ENCODE measurements around the gene JAG1. TPM values are rescaled to one million over a fixed set of nuclear protein-coding genes. Genes with fewer than 3 reads are reported as not detected.

The JAG1 gene
- total RNA-seq, 6 donors from 2014 or later: 37.7 to 57.4 (median 47.0) TPM

GRCh38 chr20:10667560-10668167 is 6.1 kb downstream of the JAG1 start:
- H3K27ac ChIP-seq: peak overlapping the region in 3 of 4 donors; percentile 59 to 76 (median 67)

GRCh38 chr20:10667077-10667401 is 6.8 kb downstream of the JAG1 start:
- no peaks in the 10 kb centered on the region for H3K27me3 ChIP-seq
- H3K4me1 ChIP-seq: peaks cover 54 to 87% (median 57%) of the 10 kb centered on the region in 4 donors
- DNase-seq (peak in 1 of 2 donors; percentile 84), ATAC-seq (ENCODE audit: low FRiP score in 2 of 2) (no peak)
- peak overlapping the region in 1 of 4 donors; percentile 12 for H3K4me3 ChIP-seq
- peak overlapping the region; percentile 55 to 76 (median 63) for H3K27ac ChIP-seq
- 40 to 93% methylated on average over 1 to 21 of the region's 21 CpGs for WGBS, 2 donors
- peaks cover 5 to 40% (median 12%) of the 10 kb centered on the region in 4 donors for H3K36me3 ChIP-seq
- H3K9me3 ChIP-seq: no peaks in the 10 kb centered on the region
- TF ChIP-seq CTCF (IDR thresholded peaks at IDR 0.05): no peak
- TF ChIP-seq POLR2A (IDR thresholded peaks at IDR 0.05): no peak
- peak; percentile 30 to 52 for TF ChIP-seq POLR2AphosphoS5 (IDR thresholded peaks at IDR 0.05)
- TF ChIP-seq EP300 (IDR thresholded peaks at IDR 0.05): no peak

More at GRCh38 chr20:10667560-10668167, 6.1 kb downstream of the JAG1 start:
- WGBS, 2 donors: 76 to 91% methylated on average over 6 of the region's 6 CpGs
- no peak for ATAC-seq (ENCODE audit: low FRiP score in 2 of 2)
- DNase-seq: no peak
- TF ChIP-seq POLR2A (IDR thresholded peaks at IDR 0.05) (no peak), EP300 (IDR thresholded peaks at IDR 0.05) (no peak), CTCF (IDR thresholded peaks at IDR 0.05) (no peak), POLR2AphosphoS5 (IDR thresholded peaks at IDR 0.05) (no peak)
- Histone ChIP-seq H3K9me3 (no peaks in the 10 kb centered on the region), H3K27me3 (no peaks in the 10 kb centered on the region), H3K4me3 (peak overlapping the region in 1 of 4 donors; percentile 12), H3K36me3 (peaks cover 5 to 34% (median 8%) of the 10 kb centered on the region in 4 donors), H3K4me1 (peaks cover 54 to 87% (median 56%) of the 10 kb centered on the region in 4 donors)

- Histone ChIP-seq H3K36me3 (peaks cover 5 to 46% (median 14%) of the 10 kb centered on the region in 4 donors), H3K4me1 (peaks cover 51 to 84% (median 55%) of the 10 kb centered on the region in 4 donors), H3K4me3 (no peak overlapping the region), H3K27ac (peak overlapping the region; percentile 55 to 76 (median 63)), H3K27me3 (no peaks in the 10 kb centered on the region), H3K9me3 (no peaks in the 10 kb centered on the region)
- TF ChIP-seq POLR2AphosphoS5 (IDR thresholded peaks at IDR 0.05): no peak
- no peak for TF ChIP-seq POLR2A (IDR thresholded peaks at IDR 0.05)
- TF ChIP-seq EP300 (IDR thresholded peaks at IDR 0.05): no peak
- no peak for TF ChIP-seq CTCF (IDR thresholded peaks at IDR 0.05)
- no peak for ATAC-seq (ENCODE audit: low FRiP score in 2 of 2)
- WGBS, 2 donors: 77% methylated on average over 3 to 7 of the region's 7 CpGs
- DNase-seq: no peak
Observed at GRCh38 chr20:10666221-10667076, 7.3 kb downstream of the JAG1 start.

GRCh38 chr20:10665791-10666190 is 8.0 kb downstream of the JAG1 start:
- ATAC-seq (ENCODE audit: low FRiP score in 2 of 2): peak in 1 of 2 donors; percentile 6
- Histone ChIP-seq H3K9me3 (no peaks in the 10 kb centered on the region), H3K27ac (peak overlapping the region; percentile 15 to 76 (median 63)), H3K4me1 (peaks cover 47 to 80% (median 54%) of the 10 kb centered on the region in 4 donors), H3K4me3 (no peak overlapping the region), H3K27me3 (no peaks in the 10 kb centered on the region), H3K36me3 (peaks cover 5 to 53% (median 17%) of the 10 kb centered on the region in 4 donors)
- no peak for DNase-seq
- WGBS, 2 donors: 57 to 58% methylated on average over 4 to 6 of the region's 6 CpGs
- TF ChIP-seq POLR2AphosphoS5 (IDR thresholded peaks at IDR 0.05) (no peak), POLR2A (IDR thresholded peaks at IDR 0.05) (no peak), EP300 (IDR thresholded peaks at IDR 0.05) (no peak), CTCF (IDR thresholded peaks at IDR 0.05) (no peak)

Measured in upper lobe of left lung (tissue), 6 donors.